Loucy (cell line): ENCODE measurements around the gene PROC.

Experiments used
- H2AFZ ChIP-seq: fragments of 200-600 bp; sonication (generic); 2 replicates; pipeline ENCODE4 v1.6.0; 2016; ENCODE audit warnings: antibody characterized with exemption, mild to moderate bottlenecking, low read length, moderate library complexity
- H3F3A ChIP-seq: fragments of 200-600 bp; 2 replicates; pipeline ENCODE4 v1.6.0; 2016; ENCODE audit warnings: antibody characterized with exemption, low read depth, mild to moderate bottlenecking
- H3K27me3 ChIP-seq: fragments of 200-600 bp; sonication (generic); 2 replicates; pipeline ENCODE4 v1.6.1; 2014; ENCODE audit warnings: low read length, mild to moderate bottlenecking; ENCODE audit not compliant: insufficient read depth, poor library complexity, severe bottlenecking
- H3K36me3 ChIP-seq: fragments of 200-600 bp; sonication (generic); 2 replicates; pipeline ENCODE4 v1.6.1; 2016; ENCODE audit warnings: low read length; ENCODE audit not compliant: insufficient read depth
- H3K4me1 ChIP-seq: fragments of 200-600 bp; sonication (generic); 2 replicates; pipeline ENCODE4 v1.5.1; 2014; ENCODE audit warnings: low read length, mild to moderate bottlenecking; ENCODE audit not compliant: insufficient read depth, poor library complexity, severe bottlenecking
- H3K4me2 ChIP-seq: fragments of 200-600 bp; sonication (generic); 2 replicates; pipeline ENCODE4 v1.6.0; 2014; ENCODE audit warnings: antibody characterized with exemption, low read length, low read depth, mild to moderate bottlenecking; ENCODE audit not compliant: poor library complexity, severe bottlenecking
- H3K4me3 ChIP-seq: fragments of 200-600 bp; sonication (generic); 2 replicates; pipeline ENCODE4 v1.5.1; 2014; ENCODE audit warnings: low read length, mild to moderate bottlenecking, mixed read lengths; ENCODE audit not compliant: poor library complexity, severe bottlenecking
- H3K79me2 ChIP-seq: fragments of 200-600 bp; sonication (generic); 2 replicates; pipeline ENCODE4 v1.6.1; 2014; ENCODE audit warnings: low read length; ENCODE audit not compliant: insufficient read depth
- H3K9ac ChIP-seq: fragments of 200-600 bp; sonication (generic); 2 replicates; pipeline ENCODE4 v1.6.0; 2014; ENCODE audit warnings: mild to moderate bottlenecking, low read depth, low read length, moderate library complexity; ENCODE audit not compliant: poor library complexity, severe bottlenecking
- H3K9me2 ChIP-seq: fragments of 200-600 bp; sonication (generic); replicated peaks from 2 replicates; pipeline ENCODE4 v1.6.1; 2016; ENCODE audit warnings: low read depth, low read length, mixed read lengths
- H3K9me3 ChIP-seq: fragments of 200-600 bp; sonication (generic); 2 replicates; pipeline ENCODE4 v1.6.1; 2014; ENCODE audit warnings: mild to moderate bottlenecking, antibody characterized with exemption, low read length, low read depth; ENCODE audit not compliant: insufficient read depth
- H4K20me1 ChIP-seq: fragments of 200-600 bp; sonication (generic); 2 replicates; pipeline ENCODE4 v1.6.0; 2014; ENCODE audit warnings: antibody characterized with exemption, low read length, mild to moderate bottlenecking; ENCODE audit not compliant: insufficient read depth, poor library complexity, severe bottlenecking
- CTCF ChIP-seq: fragments of 200-600 bp; sonication (generic); conservative IDR thresholded peaks from 2 replicates; pipeline ENCODE4 v1.5.1; 2014; ENCODE audit warnings: mild to moderate bottlenecking, antibody characterized with exemption, low read length
- EZH2phosphoT487 ChIP-seq: fragments of 200-600 bp; IDR thresholded peaks from 2 replicates; pipeline ENCODE4 v1.6.1; 2018; ENCODE audit warnings: antibody characterized with exemption, mild to moderate bottlenecking, moderate library complexity, borderline replicate concordance

The PROC gene

GRCh38 chr2:127416506-127417001, 1.7 kb upstream of the PROC start:
- peak overlapping the region; percentile 77 for H3K4me3 ChIP-seq
- H3K4me2 ChIP-seq, result peak overlapping the region; percentile 99
- no peaks in the 10 kb centered on the region for H3K9me2 ChIP-seq

GRCh38 chr2:127417406-127417805, 821 bp upstream of the PROC start:
- no peaks in the 10 kb centered on the region for H3K79me2 ChIP-seq
- no peak overlapping the region for H3K4me3 ChIP-seq
- H3F3A ChIP-seq, result 0 out of 2 replicates have a peak, but pooled peaks cover 3% of the 10 kb centered on the region
- no peak overlapping the region for H3K9ac ChIP-seq
- H3K4me2 ChIP-seq, result no peak overlapping the region
- H3K4me1 ChIP-seq, result peaks cover 9% of the 10 kb centered on the region
- TF ChIP-seq CTCF (no peak), EZH2phosphoT487 (no peak)
- no peaks in the 10 kb centered on the region for H3K9me3 ChIP-seq
- no peaks in the 10 kb centered on the region for H3K9me2 ChIP-seq
- no peaks in the 10 kb centered on the region for H3K36me3 ChIP-seq
- H4K20me1 ChIP-seq, result no peaks in the 10 kb centered on the region
- H2AFZ ChIP-seq, result no peak overlapping the region
- no peaks in the 10 kb centered on the region for H3K27me3 ChIP-seq

More at GRCh38 chr2:127416506-127417001, 1.7 kb upstream of the PROC start:
- Histone ChIP-seq H3K9me3 (no peaks in the 10 kb centered on the region), H3K27me3 (no peaks in the 10 kb centered on the region), H4K20me1 (no peaks in the 10 kb centered on the region), H3K9ac (peak overlapping the region; percentile 66), H3K36me3 (no peaks in the 10 kb centered on the region), H3F3A (0 out of 2 replicates have a peak, but pooled peaks cover 3% of the 10 kb centered on the region), H3K4me1 (peaks cover 9% of the 10 kb centered on the region), H3K79me2 (no peaks in the 10 kb centered on the region), H2AFZ (peak overlapping the region; percentile 98)
- TF ChIP-seq CTCF, result no peak
- no peak for TF ChIP-seq EZH2phosphoT487

GRCh38 chr2:127419112-127419430, 844 bp downstream of the PROC start:
- Histone ChIP-seq H3K4me1 (peaks cover 9% of the 10 kb centered on the region), H3K79me2 (no peaks in the 10 kb centered on the region), H3K9me2 (no peaks in the 10 kb centered on the region), H3F3A (no peaks in the 10 kb centered on the region), H3K4me3 (no peak overlapping the region), H3K9me3 (no peaks in the 10 kb centered on the region), H3K4me2 (no peak overlapping the region), H3K36me3 (no peaks in the 10 kb centered on the region), H2AFZ (no peak overlapping the region), H4K20me1 (no peaks in the 10 kb centered on the region), H3K27me3 (no peaks in the 10 kb centered on the region), H3K9ac (no peak overlapping the region)
- TF ChIP-seq EZH2phosphoT487 (no peak), CTCF (no peak)
